HFFc6 (cell line): ENCODE measurements around the gene ST3GAL3. TPM values are rescaled to one million over a fixed set of nuclear protein-coding genes. Genes with fewer than 3 reads are reported as not detected.

Source experiments
- DNase-seq: peaks from one replicate; pipeline ENCODE4 v3.0.0-alpha.2; 2018
- H3K27ac Mint-ChIP-seq: 2 replicates; pipeline ENCODE4 v1.8.0; 2020; ENCODE audit warnings: mild to moderate bottlenecking, mixed read lengths
- H3K27me3 Mint-ChIP-seq: 2 replicates; pipeline ENCODE4 v1.8.0; 2021; ENCODE audit warnings: mild to moderate bottlenecking, moderate library complexity, mixed read lengths; ENCODE audit not compliant: insufficient read depth
- H3K36me3 Mint-ChIP-seq: 2 replicates; pipeline ENCODE4 v1.8.0; 2021; ENCODE audit warnings: low read depth, mixed read lengths
- H3K4me1 Mint-ChIP-seq: 2 replicates; pipeline ENCODE4 v1.8.0; 2020; ENCODE audit warnings: low read depth, mixed read lengths
- H3K4me3 Mint-ChIP-seq: 2 replicates; pipeline ENCODE4 v1.8.0; 2020; ENCODE audit warnings: mild to moderate bottlenecking, moderate library complexity, mixed read lengths
- H3K9me3 Mint-ChIP-seq: 2 replicates; pipeline ENCODE4 v1.8.0; 2020; ENCODE audit warnings: mild to moderate bottlenecking, mixed read lengths
- total RNA-seq, 6 experiments: library from RNA; stranded (reverse); fragmentation: NEBNext Ultra II Directional; extraction: Animal tissue kit (Norgen Biotek cat#: 25700); gene quantifications; 2 replicates in 1 of 6; 3 replicates in 5 of 6; pipeline ENCODE4 v1.2.3, GENCODE V29; 2021
- TF ChIP-seq, protein P1 (sequence below): fragments of 200-600 bp; sonication (generic); IDR thresholded peaks from 2 replicates; pipeline ENCODE4 v1.5.0; 2021; ENCODE audit warnings: antibody characterized with exemption, mild to moderate bottlenecking

The ST3GAL3 gene
- total RNA-seq, 6 experiments from 2014 or later: 15.2 to 22.3 (median 18.0) TPM

DNA sequence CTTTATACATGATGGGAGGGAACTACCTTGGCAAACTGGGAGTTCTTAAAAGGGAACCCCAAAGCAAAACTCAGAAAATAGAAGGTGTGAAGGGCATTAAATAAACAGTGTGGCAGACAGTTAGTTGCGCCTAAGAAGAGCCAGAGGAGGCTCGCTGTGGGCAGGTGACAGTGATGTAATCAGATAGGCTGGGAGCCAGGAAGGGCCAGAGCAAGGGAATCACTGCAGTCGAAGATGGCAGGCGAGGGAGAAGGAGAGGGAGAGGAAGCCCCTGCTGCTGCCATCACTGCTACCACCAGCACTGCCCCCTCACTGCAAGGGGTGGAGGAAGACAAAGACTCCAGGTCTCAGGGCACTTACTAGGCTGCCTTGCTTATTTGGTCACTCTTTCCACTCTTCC is 97.2 kb downstream of the ST3GAL3 start:
- H3K4me3 Mint-ChIP-seq: no peak overlapping the region
- H3K27me3 Mint-ChIP-seq: no peaks in the 10 kb centered on the region
- peaks cover 26% of the 10 kb centered on the region for H3K36me3 Mint-ChIP-seq
- H3K27ac Mint-ChIP-seq: no peak overlapping the region
- TF ChIP-seq, protein P1, sequence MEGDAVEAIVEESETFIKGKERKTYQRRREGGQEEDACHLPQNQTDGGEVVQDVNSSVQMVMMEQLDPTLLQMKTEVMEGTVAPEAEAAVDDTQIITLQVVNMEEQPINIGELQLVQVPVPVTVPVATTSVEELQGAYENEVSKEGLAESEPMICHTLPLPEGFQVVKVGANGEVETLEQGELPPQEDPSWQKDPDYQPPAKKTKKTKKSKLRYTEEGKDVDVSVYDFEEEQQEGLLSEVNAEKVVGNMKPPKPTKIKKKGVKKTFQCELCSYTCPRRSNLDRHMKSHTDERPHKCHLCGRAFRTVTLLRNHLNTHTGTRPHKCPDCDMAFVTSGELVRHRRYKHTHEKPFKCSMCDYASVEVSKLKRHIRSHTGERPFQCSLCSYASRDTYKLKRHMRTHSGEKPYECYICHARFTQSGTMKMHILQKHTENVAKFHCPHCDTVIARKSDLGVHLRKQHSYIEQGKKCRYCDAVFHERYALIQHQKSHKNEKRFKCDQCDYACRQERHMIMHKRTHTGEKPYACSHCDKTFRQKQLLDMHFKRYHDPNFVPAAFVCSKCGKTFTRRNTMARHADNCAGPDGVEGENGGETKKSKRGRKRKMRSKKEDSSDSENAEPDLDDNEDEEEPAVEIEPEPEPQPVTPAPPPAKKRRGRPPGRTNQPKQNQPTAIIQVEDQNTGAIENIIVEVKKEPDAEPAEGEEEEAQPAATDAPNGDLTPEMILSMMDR: no peak
- peaks cover 13% of the 10 kb centered on the region for H3K4me1 Mint-ChIP-seq
- DNase-seq: no peak
- peaks cover 17% of the 10 kb centered on the region for H3K9me3 Mint-ChIP-seq

DNA sequence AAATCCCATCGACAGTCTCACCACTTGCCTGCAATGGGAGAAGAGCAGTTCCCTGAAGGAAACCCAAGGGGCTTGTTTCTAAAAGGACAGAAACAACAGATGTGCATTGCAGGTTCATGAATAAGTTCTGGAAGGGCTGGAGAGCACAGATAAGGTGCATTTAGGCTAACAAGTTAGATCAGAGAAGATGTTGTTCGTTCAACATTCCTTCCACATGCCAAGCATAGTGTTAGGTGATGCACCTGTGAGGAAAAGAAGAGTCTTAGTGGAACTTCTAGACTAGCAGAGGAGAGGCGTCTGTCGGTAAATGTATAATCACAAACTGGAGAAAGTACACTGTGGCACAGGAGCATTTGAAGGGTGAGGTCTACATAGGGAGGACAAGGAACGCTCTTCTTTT is 98.0 kb downstream of the ST3GAL3 start:
- H3K36me3 Mint-ChIP-seq: peaks cover 22% of the 10 kb centered on the region
- H3K4me1 Mint-ChIP-seq: peaks cover 5% of the 10 kb centered on the region
- TF ChIP-seq, protein P1: no peak
- no peaks in the 10 kb centered on the region for H3K27me3 Mint-ChIP-seq
- no peak overlapping the region for H3K4me3 Mint-ChIP-seq
- H3K27ac Mint-ChIP-seq: no peak overlapping the region
- peaks cover 17% of the 10 kb centered on the region for H3K9me3 Mint-ChIP-seq
- no peak for DNase-seq

DNA sequence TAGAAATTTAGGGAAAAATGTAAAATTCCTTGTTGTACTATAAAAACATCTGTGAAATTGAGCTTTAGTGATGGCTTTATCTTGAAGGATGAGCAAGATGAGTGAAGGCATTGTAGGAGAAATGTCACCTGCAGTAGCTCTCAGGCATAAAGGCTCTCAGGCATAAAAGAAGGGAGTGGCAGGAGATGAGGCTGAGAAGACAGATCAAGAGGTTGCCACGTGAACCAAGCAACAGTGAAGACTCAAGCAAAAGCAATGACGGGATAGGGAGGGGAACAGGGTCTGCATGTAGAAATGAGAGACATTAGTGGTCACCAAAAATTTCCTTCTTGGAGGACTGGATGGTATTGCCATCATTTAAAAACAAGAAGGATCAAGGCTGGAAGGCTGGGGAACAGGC is 98.8 kb downstream of the ST3GAL3 start:
- H3K9me3 Mint-ChIP-seq: peaks cover 17% of the 10 kb centered on the region
- H3K27ac Mint-ChIP-seq: no peak overlapping the region
- H3K36me3 Mint-ChIP-seq: peaks cover 26% of the 10 kb centered on the region
- DNase-seq: no peak
- H3K27me3 Mint-ChIP-seq: no peaks in the 10 kb centered on the region; the same call in 1 of the 2 replicates
- no peaks in the 10 kb centered on the region for H3K4me1 Mint-ChIP-seq
- TF ChIP-seq, protein P1: no peak
- H3K4me3 Mint-ChIP-seq: no peak overlapping the region

DNA sequence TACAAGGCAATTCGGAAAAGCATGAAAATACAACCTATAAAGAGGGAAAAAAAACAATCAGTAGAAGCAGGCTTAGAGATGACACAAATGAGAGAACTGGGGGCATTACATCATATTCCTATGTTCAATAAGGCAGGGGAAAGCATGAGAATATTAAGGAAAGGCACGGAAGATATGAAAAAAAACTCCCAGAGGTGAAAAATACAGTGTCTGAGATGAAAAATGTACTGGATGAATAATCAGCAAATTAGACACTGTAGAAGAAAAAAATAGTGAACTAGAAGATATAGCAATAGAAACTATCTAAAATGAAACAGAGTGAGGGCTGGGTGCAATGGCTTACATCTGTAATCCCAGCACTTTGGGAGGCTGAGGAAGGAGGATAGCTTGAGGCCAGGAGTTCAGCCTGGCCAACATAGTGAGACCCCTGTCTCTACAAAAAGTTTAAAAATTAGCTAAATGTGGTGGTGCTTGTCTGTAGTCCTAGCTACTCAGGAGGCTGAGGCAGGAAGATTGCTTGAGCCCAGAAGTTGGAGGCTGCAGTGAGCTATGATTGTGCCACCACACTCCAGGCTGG is 101.8 kb downstream of the ST3GAL3 start:
- Mint-ChIP-seq H3K4me3 (no peak overlapping the region), H3K9me3 (peaks cover 17% of the 10 kb centered on the region), H3K4me1 (no peaks in the 10 kb centered on the region), H3K27me3 (peaks cover 3% of the 10 kb centered on the region), H3K27ac (no peak overlapping the region), H3K36me3 (peaks cover 28% of the 10 kb centered on the region)
- no peak for DNase-seq
- TF ChIP-seq, protein P1: no peak

DNA sequence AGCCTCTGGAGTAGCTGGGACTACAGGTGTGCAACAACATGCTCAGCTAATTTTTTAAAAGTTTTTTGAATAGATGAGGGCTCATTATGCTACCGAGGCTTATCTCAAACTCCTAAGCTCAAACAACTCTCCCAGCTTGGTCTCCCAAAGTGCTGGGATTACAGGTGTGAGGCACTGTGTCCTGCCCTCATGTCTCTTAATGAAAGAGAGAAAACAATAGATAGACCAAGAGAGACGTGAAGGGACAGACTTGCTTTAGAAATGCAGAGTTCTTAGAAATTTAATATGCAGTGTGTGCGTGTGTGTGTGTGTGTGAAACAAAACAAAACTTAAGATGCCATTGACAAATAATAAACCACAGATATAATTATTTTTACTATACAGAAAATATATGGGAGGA is 105.2 kb downstream of the ST3GAL3 start:
- H3K36me3 Mint-ChIP-seq: peaks cover 49% of the 10 kb centered on the region
- H3K9me3 Mint-ChIP-seq: peaks cover 15% of the 10 kb centered on the region

More for the DNA sequence above, 105.2 kb downstream of the ST3GAL3 start:
- H3K27me3 Mint-ChIP-seq: peaks cover 3% of the 10 kb centered on the region
- H3K4me3 Mint-ChIP-seq: no peak overlapping the region
- H3K27ac Mint-ChIP-seq: no peak overlapping the region
- TF ChIP-seq, protein P1: no peak
- DNase-seq: no peak
- H3K4me1 Mint-ChIP-seq: no peaks in the 10 kb centered on the region
